CD4-positive, CD25-positive, alpha-beta regulatory T cell (primary cell): ENCODE data around the gene PVALEF. TPM values are rescaled to one million over a fixed set of nuclear protein-coding genes. Genes with fewer than 3 reads are reported as not detected.
A peak's percentile ranks its signal among the peaks of the same experiment; 100 is the strongest.

Source experiments
- ATAC-seq, 2 donors: fragments of 150-1000 bp; cut with Tn5 transposase; one replicate each; pipeline ENCODE4 v1.10.0; 2021; ENCODE audit warnings: low read depth in 2 of 2, moderate number of reproducible peaks in 2 of 2, moderate library complexity in 1 of 2
- DNase-seq, 3 donors: peaks; one replicate each; pipeline versions ENCODE4 v3.0.0 to v3.0.0-alpha.2; 2012 to 2022; ENCODE audit warnings: mixed read lengths in 1 of 3
- H3K27ac ChIP-seq: one replicate; pipeline ENCODE4 v1.7.0; 2013; ENCODE audit warnings: mild to moderate bottlenecking, low read length; ENCODE audit not compliant: insufficient read depth, poor library complexity, severe bottlenecking
- H3K27me3 ChIP-seq: one replicate; pipeline ENCODE4 v1.7.0; 2013; ENCODE audit warnings: low read length; ENCODE audit not compliant: control insufficient read depth, insufficient read depth
- H3K36me3 ChIP-seq: one replicate; pipeline ENCODE4 v1.7.0; 2013; ENCODE audit warnings: mild to moderate bottlenecking, low read length, moderate library complexity; ENCODE audit not compliant: control insufficient read depth, insufficient read depth
- H3K4me1 ChIP-seq: 2 replicates; pipeline ENCODE4 v1.7.0; 2013; ENCODE audit warnings: mild to moderate bottlenecking, low read length; ENCODE audit not compliant: insufficient read depth, control insufficient read depth, poor library complexity, severe bottlenecking
- H3K4me3 ChIP-seq: one replicate; pipeline ENCODE4 v1.7.0; 2013; ENCODE audit warnings: low read depth, mild to moderate bottlenecking, low read length, moderate library complexity
- H3K9me3 ChIP-seq, 2 experiments: 1 replicate in 1 of 2; 2 replicates in 1 of 2; pipeline ENCODE4 v1.7.0; 2013; ENCODE audit warnings: low read length in 2 of 2, mild to moderate bottlenecking in 1 of 2, moderate library complexity in 1 of 2; ENCODE audit not compliant: control insufficient read depth in 2 of 2
- H3K27ac Mint-ChIP-seq, 3 donors: one replicate each; pipeline ENCODE4 v1.8.0; 2020 to 2022; ENCODE audit warnings: mild to moderate bottlenecking in 3 of 3, mixed read lengths in 3 of 3, moderate library complexity in 2 of 3
- H3K27me3 Mint-ChIP-seq: one replicate; pipeline ENCODE4 v1.8.0; 2022; ENCODE audit warnings: mild to moderate bottlenecking, mixed read lengths
- H3K36me3 Mint-ChIP-seq: one replicate; pipeline ENCODE4 v1.8.0; 2020; ENCODE audit warnings: mixed read lengths
- H3K4me1 Mint-ChIP-seq, 4 donors: one replicate each; pipeline ENCODE4 v1.8.0; 2020 to 2022; ENCODE audit warnings: mixed read lengths in 4 of 4, mild to moderate bottlenecking in 1 of 4
- H3K4me3 Mint-ChIP-seq, 4 donors: one replicate each; pipeline ENCODE4 v1.8.0; 2020 to 2022; ENCODE audit warnings: mild to moderate bottlenecking in 4 of 4, mixed read lengths in 4 of 4, moderate library complexity in 3 of 4
- H3K9me3 Mint-ChIP-seq, 7 donors: one replicate each; pipeline ENCODE4 v1.8.0; 2020 to 2022; ENCODE audit warnings: mixed read lengths in 7 of 7, mild to moderate bottlenecking in 3 of 7, moderate library complexity in 2 of 7
- polyA plus RNA-seq, 4 donors: library from polyadenylated mRNA; unstranded; fragments of 300-500 nt; fragmentation: Illumina TruSeq; gene quantifications; one replicate each; pipeline ENCODE4 v1.2.3, GENCODE V29; 2021
- total RNA-seq: library from RNA; stranded (reverse); gene quantifications from one replicate; pipeline ENCODE4 v1.2.3, GENCODE V29; 2022

PVALEF gene
- total and polyA plus RNA-seq, 5 donors from 2014 or later, result not detected

GRCh38 chr17:81156866-81157805 lies 8.2 kb upstream of the PVALEF start:
- Histone ChIP-seq H3K4me3 (no peak overlapping the region), H3K27ac (no peak overlapping the region), H3K36me3 (no peaks in the 10 kb centered on the region), H3K4me1 (peaks cover 5% of the 10 kb centered on the region), H3K9me3 (no peaks in the 10 kb centered on the region), H3K27me3 (no peaks in the 10 kb centered on the region)
- Mint-ChIP-seq H3K27ac (peak overlapping the region in 1 of 3 donors; percentile 74), H3K27me3 (peaks cover 4% of the 10 kb centered on the region), H3K4me1 (no peaks in the 10 kb centered on the region), H3K9me3 (peaks cover 0 to 2% (median 0%) of the 10 kb centered on the region in 7 donors), H3K36me3 (no peaks in the 10 kb centered on the region), H3K4me3 (no peak overlapping the region)
- DNase-seq, result no peak
- ATAC-seq, result no peak

- Histone ChIP-seq H3K27me3 (no peaks in the 10 kb centered on the region), H3K9me3 (no peaks in the 10 kb centered on the region), H3K4me3 (no peak overlapping the region), H3K36me3 (no peaks in the 10 kb centered on the region), H3K27ac (no peak overlapping the region), H3K4me1 (peaks cover 5% of the 10 kb centered on the region)
- H3K4me1 Mint-ChIP-seq, result no peaks in the 10 kb centered on the region
- DNase-seq (no peak), ATAC-seq (no peak)
- no peaks in the 10 kb centered on the region for H3K36me3 Mint-ChIP-seq
- no peak overlapping the region for H3K4me3 Mint-ChIP-seq
- peaks cover 0 to 2% (median 0%) of the 10 kb centered on the region in 7 donors for H3K9me3 Mint-ChIP-seq
- H3K27ac Mint-ChIP-seq, result no peak overlapping the region
- H3K27me3 Mint-ChIP-seq, result peaks cover 4% of the 10 kb centered on the region
These were observed 7.2 kb upstream of the PVALEF start for GRCh38 chr17:81157848-81158687.

- no peak overlapping the region for H3K4me3 Mint-ChIP-seq
- H3K4me1 Mint-ChIP-seq, result no peaks in the 10 kb centered on the region
- H3K27ac ChIP-seq, result no peak overlapping the region
- peaks cover 0 to 2% (median 0%) of the 10 kb centered on the region in 7 donors for H3K9me3 Mint-ChIP-seq
- no peaks in the 10 kb centered on the region for H3K27me3 ChIP-seq
- H3K27me3 Mint-ChIP-seq, result peaks cover 4% of the 10 kb centered on the region
- ATAC-seq (no peak), DNase-seq (no peak)
- no peaks in the 10 kb centered on the region for H3K36me3 ChIP-seq
- no peak overlapping the region for H3K4me3 ChIP-seq
- peaks cover 5% of the 10 kb centered on the region for H3K4me1 ChIP-seq
- H3K36me3 Mint-ChIP-seq, result no peaks in the 10 kb centered on the region
- H3K27ac Mint-ChIP-seq, result no peak overlapping the region
- no peaks in the 10 kb centered on the region for H3K9me3 ChIP-seq
These were observed 6.4 kb upstream of the PVALEF start for GRCh38 chr17:81158688-81159590.

GRCh38 chr17:81159611-81160265 lies 5.6 kb upstream of the PVALEF start:
- Mint-ChIP-seq H3K27me3 (peaks cover 11% of the 10 kb centered on the region), H3K9me3 (peaks cover 0 to 2% (median 0%) of the 10 kb centered on the region in 7 donors)
- DNase-seq, result no peak

GRCh38 chr17:81160306-81160705 lies 5.0 kb upstream of the PVALEF start:
- Mint-ChIP-seq H3K27me3 (peaks cover 13% of the 10 kb centered on the region), H3K27ac (no peak overlapping the region), H3K9me3 (peaks cover 0 to 2% (median 0%) of the 10 kb centered on the region in 7 donors), H3K36me3 (no peaks in the 10 kb centered on the region), H3K4me1 (peaks cover 0 to 2% (median 0%) of the 10 kb centered on the region in 4 donors), H3K4me3 (peak overlapping the region in 1 of 4 donors; percentile 16)
- Histone ChIP-seq H3K27ac (no peak overlapping the region), H3K36me3 (no peaks in the 10 kb centered on the region), H3K27me3 (no peaks in the 10 kb centered on the region), H3K4me1 (peaks cover 5% of the 10 kb centered on the region), H3K4me3 (no peak overlapping the region), H3K9me3 (no peaks in the 10 kb centered on the region)
- peak in 1 of 2 donors; percentile 29 for ATAC-seq
- peak in 1 of 3 donors; percentile 8 for DNase-seq

More at GRCh38 chr17:81159611-81160265, 5.6 kb upstream of the PVALEF start:
- Histone ChIP-seq H3K27me3 (no peaks in the 10 kb centered on the region), H3K27ac (no peak overlapping the region), H3K36me3 (no peaks in the 10 kb centered on the region), H3K4me1 (peaks cover 5% of the 10 kb centered on the region), H3K4me3 (no peak overlapping the region), H3K9me3 (no peaks in the 10 kb centered on the region)
- no peak for ATAC-seq
- Mint-ChIP-seq H3K4me1 (peaks cover 0 to 2% (median 0%) of the 10 kb centered on the region in 4 donors), H3K36me3 (no peaks in the 10 kb centered on the region), H3K27ac (no peak overlapping the region), H3K4me3 (no peak overlapping the region)

- no peak for ATAC-seq
- peaks cover 16% of the 10 kb centered on the region for H3K27me3 Mint-ChIP-seq
- peaks cover 0 to 2% (median 0%) of the 10 kb centered on the region in 7 donors for H3K9me3 Mint-ChIP-seq
- H3K4me3 Mint-ChIP-seq, result peak overlapping the region in 1 of 4 donors; percentile 41
- no peaks in the 10 kb centered on the region for H3K9me3 ChIP-seq
- H3K4me1 Mint-ChIP-seq, result peaks cover 0 to 2% (median 0%) of the 10 kb centered on the region in 4 donors
- no peak overlapping the region for H3K27ac ChIP-seq
- no peaks in the 10 kb centered on the region for H3K27me3 ChIP-seq
- H3K36me3 ChIP-seq, result no peaks in the 10 kb centered on the region
- no peak for DNase-seq
- peaks cover 10% of the 10 kb centered on the region for H3K4me1 ChIP-seq
- H3K27ac Mint-ChIP-seq, result no peak overlapping the region
- H3K36me3 Mint-ChIP-seq, result no peaks in the 10 kb centered on the region
- H3K4me3 ChIP-seq, result no peak overlapping the region
These were observed 4.4 kb upstream of the PVALEF start for GRCh38 chr17:81160747-81161453.
